A673 (cell line): ENCODE results near the gene FRMD6.

ENCODE experiments used
- EZH2 ChIP-seq: fragments of 200-600 bp; sonication (generic); IDR thresholded peaks from 2 replicates; pipeline ENCODE4 v1.6.1; 2017; ENCODE audit warnings: borderline replicate concordance, low read depth, mild to moderate bottlenecking, mixed read lengths, antibody characterized with exemption, low read length; ENCODE audit not compliant: poor library complexity, severe bottlenecking
- TF ChIP-seq, protein P1 (sequence below): fragments of 300-800, 200-600 bp; sonication (generic); conservative IDR thresholded peaks from 2 replicates; pipeline ENCODE4 v1.5.1; 2017; ENCODE audit warnings: low read depth, mild to moderate bottlenecking, antibody characterized with exemption, low read length, moderate library complexity, mixed read lengths

DNA sequence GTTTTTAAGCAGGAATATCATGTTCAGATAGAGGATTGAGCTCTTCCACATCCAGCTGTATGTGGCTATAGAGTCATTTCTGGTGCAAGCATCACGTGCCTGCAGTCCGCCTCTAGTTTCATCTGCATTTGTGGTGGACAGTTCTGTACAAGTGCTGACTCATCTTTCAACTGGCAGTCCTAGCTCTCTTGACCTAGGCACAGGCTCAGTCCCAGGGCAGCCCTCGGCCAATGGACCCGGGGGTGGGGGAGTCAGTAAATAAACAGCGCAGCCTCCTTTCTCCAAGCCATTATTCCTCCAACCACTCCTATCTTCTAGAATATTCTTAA, 41.8 kb upstream of the FRMD6 start:
- TF ChIP-seq, protein P1, sequence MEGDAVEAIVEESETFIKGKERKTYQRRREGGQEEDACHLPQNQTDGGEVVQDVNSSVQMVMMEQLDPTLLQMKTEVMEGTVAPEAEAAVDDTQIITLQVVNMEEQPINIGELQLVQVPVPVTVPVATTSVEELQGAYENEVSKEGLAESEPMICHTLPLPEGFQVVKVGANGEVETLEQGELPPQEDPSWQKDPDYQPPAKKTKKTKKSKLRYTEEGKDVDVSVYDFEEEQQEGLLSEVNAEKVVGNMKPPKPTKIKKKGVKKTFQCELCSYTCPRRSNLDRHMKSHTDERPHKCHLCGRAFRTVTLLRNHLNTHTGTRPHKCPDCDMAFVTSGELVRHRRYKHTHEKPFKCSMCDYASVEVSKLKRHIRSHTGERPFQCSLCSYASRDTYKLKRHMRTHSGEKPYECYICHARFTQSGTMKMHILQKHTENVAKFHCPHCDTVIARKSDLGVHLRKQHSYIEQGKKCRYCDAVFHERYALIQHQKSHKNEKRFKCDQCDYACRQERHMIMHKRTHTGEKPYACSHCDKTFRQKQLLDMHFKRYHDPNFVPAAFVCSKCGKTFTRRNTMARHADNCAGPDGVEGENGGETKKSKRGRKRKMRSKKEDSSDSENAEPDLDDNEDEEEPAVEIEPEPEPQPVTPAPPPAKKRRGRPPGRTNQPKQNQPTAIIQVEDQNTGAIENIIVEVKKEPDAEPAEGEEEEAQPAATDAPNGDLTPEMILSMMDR, result no peak
- no peak for TF ChIP-seq EZH2
